Stimulated activated naive CD8-positive, alpha-beta T cell treated with anti-CD3 and anti-CD28 coated beads, Interleukin-15, amount 100 ng/mL, for 72 hours (primary cell): ENCODE measurements around the gene LMTK2.

Experiments used
- ATAC-seq: fragments of 150-1000 bp; cut with Tn5 transposase; 2 replicates; pipeline ENCODE4 v1.10.0; 2021; ENCODE audit warnings: mild to moderate bottlenecking, moderate library complexity
- DNase-seq, 2 donors: peaks; one replicate each; pipeline ENCODE4 v3.0.0; 2021 to 2022
- H3K27ac Mint-ChIP-seq, 2 donors: one replicate each; pipeline ENCODE4 v1.8.0; 2022; ENCODE audit warnings: mild to moderate bottlenecking in 2 of 2, mixed read lengths in 2 of 2, moderate library complexity in 2 of 2
- H3K27me3 Mint-ChIP-seq: one replicate; pipeline ENCODE4 v1.8.0; 2022; ENCODE audit warnings: mixed read lengths
- H3K4me1 Mint-ChIP-seq: one replicate; pipeline ENCODE4 v1.8.0; 2022; ENCODE audit warnings: mild to moderate bottlenecking, mixed read lengths
- H3K4me3 Mint-ChIP-seq, 2 donors: one replicate each; pipeline ENCODE4 v1.8.0; 2022; ENCODE audit warnings: mild to moderate bottlenecking in 2 of 2, mixed read lengths in 2 of 2, moderate library complexity in 1 of 2
- H3K9me3 Mint-ChIP-seq, 2 donors: one replicate each; pipeline ENCODE4 v1.8.0; 2022; ENCODE audit warnings: mixed read lengths in 2 of 2

LMTK2 gene

DNA sequence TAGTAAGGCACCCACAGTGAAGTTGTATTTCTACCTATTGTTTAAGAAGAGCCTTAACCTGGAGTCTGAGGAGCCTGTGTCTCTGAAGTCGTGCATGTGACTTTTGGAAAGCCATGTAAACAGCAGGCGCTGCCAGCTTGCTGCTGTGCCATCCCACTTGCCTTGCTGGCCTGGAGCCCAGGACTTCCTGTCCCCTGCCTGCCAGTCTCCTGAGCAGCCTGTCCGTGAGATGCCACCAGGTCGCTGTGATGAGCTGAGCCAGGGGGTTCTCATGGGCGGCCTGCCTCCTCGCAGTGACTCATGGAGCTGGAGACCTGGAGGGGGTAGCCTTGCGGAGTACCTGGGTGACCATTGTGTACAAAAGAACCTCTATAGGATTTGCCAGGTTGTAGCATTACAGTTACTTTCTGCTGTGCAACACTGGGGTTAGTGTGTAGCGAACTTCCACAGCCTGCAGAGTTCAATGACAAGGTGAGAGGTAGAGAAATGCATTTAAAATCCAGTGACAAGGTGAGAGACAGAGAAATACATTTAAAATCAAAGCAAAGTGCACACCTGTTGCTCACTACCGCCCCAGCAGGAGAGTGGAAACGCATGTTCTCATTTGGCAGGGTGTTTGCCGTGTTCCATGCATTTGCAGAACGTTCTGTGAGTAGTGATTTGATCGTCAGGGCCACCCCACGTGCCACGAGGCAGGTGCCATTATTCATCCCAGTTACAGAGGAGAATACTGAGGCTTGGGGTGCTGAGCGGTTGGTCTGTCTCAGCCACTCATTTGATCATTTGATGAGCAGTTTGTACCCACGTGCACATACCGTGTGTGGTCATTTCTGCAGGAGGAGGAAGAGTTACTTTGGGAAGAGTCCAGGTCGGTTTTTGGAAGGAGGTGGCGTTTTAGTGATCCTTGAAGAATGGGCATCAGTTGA is 67.9 kb downstream of the LMTK2 start:
- Mint-ChIP-seq H3K4me3 (no peak overlapping the region), H3K27ac (no peak overlapping the region), H3K9me3 (no peaks in the 10 kb centered on the region), H3K4me1 (no peaks in the 10 kb centered on the region), H3K27me3 (no peaks in the 10 kb centered on the region)
- ATAC-seq (no peak), DNase-seq (no peak)

DNA sequence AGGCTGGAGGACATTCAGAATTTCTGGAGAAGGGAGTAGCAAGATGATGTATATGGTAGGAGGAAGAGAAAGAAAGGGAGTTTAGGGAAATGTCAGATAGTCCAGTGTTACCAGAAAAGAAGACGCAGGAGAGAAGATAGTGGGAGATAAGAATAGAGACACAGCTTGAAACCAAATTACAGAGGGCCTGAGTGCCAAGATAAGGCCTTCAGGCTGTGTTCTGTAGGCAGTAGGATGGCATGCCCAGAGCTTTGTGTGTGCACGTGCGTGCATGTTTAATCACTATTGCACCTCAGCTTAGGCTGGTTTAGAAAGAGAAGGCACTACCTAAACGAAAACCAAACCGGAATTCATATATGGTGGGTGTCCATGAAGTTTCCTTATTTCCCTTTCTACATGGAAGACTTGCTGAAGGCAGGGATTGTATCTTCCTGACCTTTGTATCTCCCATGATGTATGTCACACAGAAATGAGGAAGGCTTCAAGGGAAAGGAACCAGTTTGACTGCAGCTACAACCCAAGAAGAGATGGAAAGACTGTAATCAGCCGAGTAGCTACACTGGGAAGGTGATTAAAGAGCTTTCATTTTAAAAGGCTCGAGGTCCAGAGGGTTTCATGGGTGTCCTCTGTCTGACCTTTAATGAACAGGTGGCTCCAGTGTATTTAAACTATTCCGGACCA is 68.7 kb downstream of the LMTK2 start:
- Mint-ChIP-seq H3K27me3 (no peaks in the 10 kb centered on the region), H3K4me3 (no peak overlapping the region), H3K9me3 (no peaks in the 10 kb centered on the region), H3K27ac (peak overlapping the region in 1 of 2 donors; percentile 21), H3K4me1 (no peaks in the 10 kb centered on the region)
- DNase-seq (no peak), ATAC-seq (no peak)

DNA sequence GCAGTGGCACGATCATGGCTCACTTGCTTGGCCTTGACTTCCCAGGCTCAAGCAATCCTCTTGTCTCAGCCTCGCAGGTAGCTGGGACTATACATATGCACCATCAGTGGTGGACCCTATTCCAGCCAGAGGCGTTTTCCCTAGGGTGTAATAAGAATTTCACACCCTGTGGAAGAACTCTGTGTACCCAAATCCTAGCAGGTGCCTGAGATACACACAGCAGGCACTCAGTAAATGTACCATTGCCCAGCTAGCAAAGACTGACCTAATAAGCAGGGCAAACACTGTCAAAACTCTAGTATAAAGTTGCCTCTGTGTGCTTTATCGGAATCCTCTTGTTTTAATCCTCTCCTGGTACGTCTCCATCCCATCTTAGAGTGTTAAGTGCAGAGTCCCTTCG is 70.9 kb downstream of the LMTK2 start:
- Mint-ChIP-seq H3K27me3 (no peaks in the 10 kb centered on the region), H3K4me3 (no peak overlapping the region), H3K27ac (no peak overlapping the region), H3K4me1 (no peaks in the 10 kb centered on the region), H3K9me3 (no peaks in the 10 kb centered on the region)
- no peak for ATAC-seq
- DNase-seq = no peak

DNA sequence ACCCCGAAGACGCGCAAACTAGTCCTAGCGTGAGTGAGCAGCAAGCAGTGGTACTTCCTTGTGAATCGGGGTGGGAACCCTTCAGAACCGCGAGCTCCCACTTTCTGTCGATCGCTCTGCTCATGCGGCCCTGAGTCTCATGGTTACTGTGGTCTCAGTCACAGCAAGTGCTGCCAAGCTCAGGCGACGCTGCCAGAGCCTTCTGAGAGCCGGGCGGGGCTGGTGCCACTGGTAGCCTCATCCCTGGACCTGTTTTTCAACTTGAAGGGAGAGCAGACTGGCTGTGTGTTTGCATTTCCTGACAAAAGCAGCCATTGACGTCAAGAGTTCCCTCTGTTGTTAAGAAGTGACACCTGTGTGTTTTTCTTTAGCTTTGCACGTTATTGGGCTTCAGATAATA is 71.7 kb downstream of the LMTK2 start:
- H3K4me1 Mint-ChIP-seq = no peaks in the 10 kb centered on the region
- DNase-seq (no peak), ATAC-seq (no peak)
- no peak overlapping the region for H3K27ac Mint-ChIP-seq
- H3K9me3 Mint-ChIP-seq = no peaks in the 10 kb centered on the region
- H3K27me3 Mint-ChIP-seq = no peaks in the 10 kb centered on the region
- H3K4me3 Mint-ChIP-seq = no peak overlapping the region

DNA sequence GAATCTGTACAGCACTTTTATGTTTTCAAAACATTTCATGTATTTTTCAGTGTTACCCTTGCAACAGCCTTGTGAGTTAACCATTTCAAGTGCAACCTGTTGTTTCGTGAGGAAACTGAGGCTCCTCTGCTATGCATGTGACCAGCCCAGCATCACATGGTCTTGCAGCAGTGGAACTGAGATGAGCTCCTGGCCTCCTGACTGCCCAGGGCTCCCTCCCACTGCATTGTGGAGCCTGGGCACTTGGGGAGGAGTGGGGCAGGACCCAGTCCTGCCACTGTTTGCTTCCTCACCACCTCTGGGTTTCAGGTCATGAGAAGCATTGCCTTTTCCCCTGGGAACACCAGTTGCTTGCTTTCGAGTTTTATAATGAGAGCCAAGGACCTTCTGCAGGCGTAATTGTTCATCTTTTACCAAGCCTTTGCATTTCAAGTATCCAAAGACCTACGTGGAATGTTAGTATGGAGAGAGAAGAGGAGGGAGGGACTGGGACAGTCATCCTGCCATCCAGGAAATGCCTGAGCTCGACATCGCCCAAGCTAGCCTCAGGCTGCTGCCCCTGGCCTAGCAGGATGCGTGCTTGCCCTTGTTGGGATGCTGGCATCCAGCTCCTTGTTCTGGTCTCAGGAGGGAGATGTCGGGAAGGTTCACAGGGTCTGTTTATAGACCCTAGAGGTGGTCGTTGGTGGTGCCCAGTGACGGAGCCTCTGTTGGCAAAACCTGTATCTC is 72.3 kb downstream of the LMTK2 start:
- Mint-ChIP-seq H3K9me3 (no peaks in the 10 kb centered on the region), H3K4me1 (no peaks in the 10 kb centered on the region), H3K27ac (no peak overlapping the region), H3K4me3 (no peak overlapping the region), H3K27me3 (no peaks in the 10 kb centered on the region)
- ATAC-seq (no peak), DNase-seq (no peak)

DNA sequence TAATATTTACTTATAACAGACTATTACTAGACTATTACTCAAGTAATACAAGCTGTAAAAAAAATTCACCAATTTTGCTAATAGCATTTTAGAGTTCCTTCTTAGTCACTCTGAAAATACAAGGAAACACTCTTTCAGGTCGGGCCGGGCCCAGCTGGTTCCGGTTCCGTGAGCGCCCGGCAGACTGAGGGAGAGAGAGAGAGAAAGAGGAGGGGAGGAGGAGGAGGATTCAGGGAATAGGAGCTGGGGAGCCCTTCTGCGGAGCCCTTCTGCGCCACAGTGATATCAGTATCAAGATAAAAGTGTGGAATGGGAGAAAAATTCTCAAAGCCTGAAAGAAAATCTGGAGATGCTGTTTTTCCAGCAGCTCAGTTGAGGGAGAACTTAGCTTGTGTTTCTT is 74.1 kb downstream of the LMTK2 start:
- H3K27ac Mint-ChIP-seq = no peak overlapping the region
- no peak overlapping the region for H3K4me3 Mint-ChIP-seq

DNA sequence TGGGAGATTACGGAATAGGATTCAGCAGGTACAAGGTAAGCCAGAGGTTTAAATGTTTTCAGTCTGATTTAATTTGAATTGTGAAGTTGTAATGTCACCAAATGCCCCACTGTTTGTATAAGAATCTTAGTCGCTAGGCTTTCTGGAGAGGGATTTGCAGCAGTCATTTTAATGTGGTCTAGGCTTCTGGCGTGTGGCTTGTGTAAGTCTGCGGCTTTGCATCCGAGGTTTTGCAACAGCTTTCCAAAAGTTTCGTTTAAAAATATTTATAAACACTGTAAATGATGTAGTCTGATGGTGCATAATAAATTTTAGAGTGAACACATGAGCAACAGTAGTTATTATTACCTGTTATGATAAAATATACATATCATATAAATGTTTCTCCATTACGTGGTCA is 78.4 kb downstream of the LMTK2 start:
- H3K27ac Mint-ChIP-seq = no peak overlapping the region
- ATAC-seq (no peak), DNase-seq (no peak)
- no peak overlapping the region for H3K4me3 Mint-ChIP-seq
- H3K9me3 Mint-ChIP-seq = peaks cover 0 to 17% of the 10 kb centered on the region in 2 donors
- H3K4me1 Mint-ChIP-seq = peaks cover 10% of the 10 kb centered on the region
- H3K27me3 Mint-ChIP-seq = no peaks in the 10 kb centered on the region

More for the DNA sequence above, 74.1 kb downstream of the LMTK2 start:
- H3K4me1 Mint-ChIP-seq = no peaks in the 10 kb centered on the region
- ATAC-seq = no peak
- H3K27me3 Mint-ChIP-seq = no peaks in the 10 kb centered on the region
- no peak for DNase-seq
- no peaks in the 10 kb centered on the region for H3K9me3 Mint-ChIP-seq

DNA sequence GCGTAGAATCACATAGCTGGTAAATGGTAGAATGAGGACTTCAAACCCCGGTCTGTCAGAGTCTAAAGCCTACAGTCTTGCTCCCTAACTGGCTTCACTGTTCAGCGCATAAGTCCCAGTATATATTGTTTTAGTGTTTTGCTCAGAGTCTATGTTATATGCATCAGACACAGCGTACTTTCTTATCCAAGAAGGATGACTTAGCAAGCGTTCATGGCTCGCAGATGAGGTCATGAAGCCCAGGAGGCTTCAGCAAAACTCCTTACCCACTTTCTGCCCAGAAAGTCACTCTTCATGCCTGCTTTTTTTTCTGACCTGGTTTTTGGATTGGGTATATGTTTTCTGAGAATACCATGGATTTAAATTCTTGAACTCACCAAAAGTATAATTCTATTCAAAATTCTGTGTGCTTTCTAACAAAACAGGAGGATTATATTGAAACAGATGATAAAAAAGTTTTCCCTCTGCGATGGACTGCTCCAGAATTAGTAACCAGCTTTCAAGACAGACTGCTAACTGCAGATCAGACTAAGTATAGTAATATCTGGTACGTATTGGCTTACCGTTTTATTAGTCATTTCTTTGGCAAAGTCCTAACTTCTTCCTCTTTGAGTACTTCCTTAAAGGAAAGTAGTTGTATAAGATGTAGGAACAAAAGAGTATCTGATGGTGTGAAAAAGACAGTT is 79.9 kb downstream of the LMTK2 start:
- H3K27me3 Mint-ChIP-seq = no peaks in the 10 kb centered on the region
- ATAC-seq (no peak), DNase-seq (no peak)
- no peak overlapping the region for H3K27ac Mint-ChIP-seq
- peaks cover 0 to 17% of the 10 kb centered on the region in 2 donors for H3K9me3 Mint-ChIP-seq
- H3K4me1 Mint-ChIP-seq = peaks cover 10% of the 10 kb centered on the region
- no peak overlapping the region for H3K4me3 Mint-ChIP-seq

DNA sequence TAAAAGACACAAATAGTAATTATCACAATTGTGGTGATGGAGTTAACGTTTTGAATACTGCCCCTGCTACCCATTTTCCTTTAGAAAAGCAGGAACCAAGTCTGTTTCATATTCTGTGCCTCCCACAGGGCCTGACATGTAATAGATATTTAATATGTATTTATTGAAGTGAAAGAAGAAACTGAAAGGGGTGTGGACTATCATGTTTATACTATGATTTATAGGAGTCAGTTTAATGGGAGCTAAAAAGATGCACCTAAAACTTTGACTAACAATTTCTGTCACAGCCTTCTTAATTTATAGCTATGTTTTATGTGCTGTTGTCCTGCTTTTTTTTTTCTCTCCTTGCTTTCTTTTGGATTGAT is 80.5 kb downstream of the LMTK2 start:
- DNase-seq (no peak), ATAC-seq (no peak)
- no peaks in the 10 kb centered on the region for H3K27me3 Mint-ChIP-seq
- H3K27ac Mint-ChIP-seq = no peak overlapping the region
- peaks cover 10% of the 10 kb centered on the region for H3K4me1 Mint-ChIP-seq
- H3K4me3 Mint-ChIP-seq = no peak overlapping the region
- peaks cover 0 to 17% of the 10 kb centered on the region in 2 donors for H3K9me3 Mint-ChIP-seq

DNA sequence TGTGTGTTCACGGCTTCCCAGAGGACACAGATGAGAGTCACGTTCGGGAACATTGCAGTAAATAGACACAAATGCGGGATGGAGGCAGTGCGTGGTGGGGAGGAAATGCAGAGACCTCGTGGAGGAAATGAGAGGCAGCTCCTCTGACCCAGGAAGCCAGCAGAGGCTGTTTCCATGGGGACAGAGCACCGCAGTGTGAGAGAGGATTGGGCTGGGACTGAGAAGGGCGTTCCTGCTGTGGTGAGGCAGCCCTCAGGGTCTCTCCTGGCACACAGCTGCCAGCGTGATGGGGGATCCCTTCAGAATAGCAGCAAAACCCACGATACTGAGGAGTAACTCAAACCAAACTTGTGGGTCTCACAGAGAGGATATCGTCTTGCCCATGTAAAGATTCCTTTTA is 82.9 kb downstream of the LMTK2 start:
- Mint-ChIP-seq H3K4me1 (peaks cover 10% of the 10 kb centered on the region), H3K9me3 (peaks cover 0 to 17% of the 10 kb centered on the region in 2 donors), H3K27me3 (no peaks in the 10 kb centered on the region), H3K4me3 (no peak overlapping the region), H3K27ac (peak overlapping the region; percentile 2 to 68)
- DNase-seq (no peak), ATAC-seq (no peak)

DNA sequence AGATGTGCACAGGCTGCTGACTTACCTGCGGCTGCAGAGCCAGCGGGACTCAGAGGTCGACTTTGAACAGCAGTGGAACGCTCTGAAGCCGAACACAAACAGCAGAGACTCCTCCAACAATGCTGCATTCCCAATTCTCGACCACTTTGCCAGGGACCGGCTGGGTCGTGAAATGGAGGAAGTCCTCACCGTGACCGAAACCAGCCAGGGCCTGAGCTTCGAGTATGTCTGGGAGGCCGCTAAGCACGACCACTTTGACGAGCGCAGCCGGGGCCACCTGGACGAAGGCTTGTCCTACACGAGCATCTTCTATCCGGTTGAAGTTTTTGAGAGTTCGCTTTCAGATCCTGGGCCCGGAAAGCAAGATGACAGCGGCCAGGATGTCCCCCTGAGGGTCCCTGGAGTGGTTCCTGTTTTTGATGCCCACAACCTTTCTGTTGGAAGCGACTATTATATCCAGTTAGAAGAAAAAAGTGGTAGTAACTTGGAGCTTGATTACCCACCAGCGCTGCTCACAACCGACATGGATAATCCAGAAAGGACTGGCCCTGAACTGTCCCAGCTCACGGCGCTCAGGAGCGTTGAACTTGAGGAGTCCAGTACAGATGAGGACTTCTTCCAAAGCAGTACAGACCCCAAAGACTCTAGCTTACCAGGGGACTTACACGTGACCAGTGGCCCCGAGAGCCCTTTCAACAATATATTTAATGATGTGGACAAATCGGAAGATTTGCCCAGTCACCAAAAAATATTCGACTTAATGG is 85.2 kb downstream of the LMTK2 start:
- Mint-ChIP-seq H3K4me3 (no peak overlapping the region), H3K27me3 (no peaks in the 10 kb centered on the region), H3K9me3 (peaks cover 0 to 17% of the 10 kb centered on the region in 2 donors), H3K27ac (no peak overlapping the region), H3K4me1 (peaks cover 10% of the 10 kb centered on the region)
- DNase-seq (no peak), ATAC-seq (no peak)

DNA sequence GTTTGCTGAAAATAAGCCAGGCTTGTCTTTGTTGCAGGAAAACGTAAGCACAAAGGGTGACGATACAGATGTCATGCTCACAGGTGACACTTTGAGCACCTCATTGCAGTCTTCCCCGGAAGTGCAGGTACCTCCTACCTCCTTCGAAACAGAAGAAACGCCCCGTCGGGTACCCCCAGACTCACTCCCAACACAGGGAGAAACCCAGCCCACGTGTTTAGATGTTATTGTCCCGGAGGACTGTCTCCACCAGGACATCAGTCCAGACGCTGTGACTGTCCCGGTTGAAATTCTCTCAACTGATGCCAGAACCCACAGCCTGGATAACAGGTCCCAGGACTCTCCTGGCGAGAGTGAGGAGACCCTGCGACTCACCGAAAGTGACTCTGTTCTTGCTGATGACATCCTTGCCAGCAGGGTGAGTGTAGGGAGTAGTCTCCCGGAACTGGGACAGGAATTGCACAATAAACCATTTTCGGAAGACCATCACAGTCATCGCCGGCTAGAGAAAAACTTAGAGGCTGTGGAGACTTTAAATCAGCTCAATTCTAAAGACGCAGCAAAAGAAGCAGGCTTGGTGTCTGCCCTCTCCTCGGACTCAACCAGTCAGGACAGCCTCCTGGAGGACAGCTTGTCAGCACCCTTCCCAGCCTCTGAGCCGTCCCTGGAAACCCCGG is 86.3 kb downstream of the LMTK2 start:
- no peak for DNase-seq
- Mint-ChIP-seq H3K27ac (no peak overlapping the region), H3K4me1 (peaks cover 10% of the 10 kb centered on the region), H3K27me3 (no peaks in the 10 kb centered on the region), H3K4me3 (no peak overlapping the region), H3K9me3 (peaks cover 0 to 17% of the 10 kb centered on the region in 2 donors)
- ATAC-seq = no peak

DNA sequence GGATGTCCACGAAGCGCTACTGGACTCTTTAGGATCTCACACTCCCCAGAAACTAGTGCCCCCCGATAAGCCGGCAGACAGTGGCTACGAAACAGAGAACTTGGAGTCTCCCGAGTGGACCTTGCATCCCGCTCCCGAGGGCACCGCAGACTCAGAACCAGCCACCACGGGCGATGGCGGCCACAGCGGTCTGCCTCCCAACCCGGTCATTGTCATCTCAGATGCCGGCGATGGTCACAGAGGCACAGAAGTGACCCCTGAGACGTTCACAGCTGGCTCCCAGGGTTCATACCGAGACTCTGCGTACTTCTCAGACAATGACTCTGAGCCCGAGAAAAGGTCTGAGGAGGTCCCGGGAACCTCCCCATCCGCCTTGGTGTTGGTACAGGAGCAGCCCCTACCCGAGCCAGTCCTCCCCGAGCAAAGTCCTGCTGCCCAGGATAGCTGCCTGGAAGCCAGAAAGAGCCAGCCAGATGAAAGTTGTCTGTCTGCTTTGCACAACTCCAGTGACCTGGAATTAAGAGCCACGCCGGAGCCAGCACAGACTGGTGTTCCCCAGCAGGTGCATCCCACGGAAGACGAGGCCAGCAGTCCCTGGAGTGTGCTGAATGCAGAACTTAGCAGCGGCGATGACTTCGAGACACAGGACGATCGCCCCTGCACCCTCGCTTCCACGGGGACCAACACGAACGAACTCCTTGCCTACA is 87.0 kb downstream of the LMTK2 start:
- Mint-ChIP-seq H3K4me1 (peaks cover 10% of the 10 kb centered on the region), H3K4me3 (no peak overlapping the region), H3K27ac (no peak overlapping the region), H3K27me3 (no peaks in the 10 kb centered on the region), H3K9me3 (peaks cover 0 to 12% of the 10 kb centered on the region in 2 donors)
- DNase-seq (no peak), ATAC-seq (no peak)

DNA sequence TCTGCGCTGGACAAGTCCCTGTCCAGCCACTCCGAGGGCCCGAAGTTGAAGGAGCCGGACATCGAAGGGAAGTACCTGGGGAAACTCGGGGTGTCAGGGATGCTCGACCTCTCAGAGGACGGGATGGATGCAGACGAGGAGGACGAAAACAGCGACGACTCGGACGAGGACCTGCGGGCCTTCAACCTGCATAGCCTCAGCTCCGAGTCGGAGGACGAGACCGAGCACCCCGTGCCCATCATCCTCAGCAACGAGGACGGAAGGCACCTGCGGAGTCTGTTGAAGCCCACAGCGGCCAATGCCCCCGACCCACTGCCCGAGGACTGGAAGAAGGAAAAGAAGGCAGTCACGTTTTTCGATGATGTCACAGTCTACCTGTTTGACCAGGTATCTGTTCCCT is 87.5 kb downstream of the LMTK2 start:
- ATAC-seq = no peak
- Mint-ChIP-seq H3K4me3 (no peak overlapping the region), H3K4me1 (peaks cover 7% of the 10 kb centered on the region), H3K27me3 (no peaks in the 10 kb centered on the region), H3K9me3 (peaks cover 5 to 6% of the 10 kb centered on the region in 2 donors), H3K27ac (no peak overlapping the region)
- DNase-seq = no peak
